Prostate gland (tissue), 2 donors: Measurements from ENCODE around the gene ATP2C1. TPM values are rescaled to one million over a fixed set of nuclear protein-coding genes. Genes with fewer than 3 reads are reported as not detected.
"Not testable (repeated sequence)": the region's sequence is repeated elsewhere in the genome, so short reads cannot be mapped to it uniquely, and the experiment has no call there.

ENCODE experiments used
- DNase-seq: peaks from one replicate; pipeline ENCODE4 v3.0.0-alpha.2; 2019; ENCODE audit warnings: low spot score
- H3K27ac ChIP-seq, 2 donors: fragments of 200-600 bp; sonication (generic); 2 replicates each; pipeline ENCODE4 v1.5.1; 2017 to 2019
- H3K27me3 ChIP-seq: fragments of 200-600 bp; sonication (generic); replicated peaks from 2 replicates; pipeline ENCODE4 v1.5.1; 2019; ENCODE audit not compliant: insufficient read depth
- H3K36me3 ChIP-seq, 2 donors: fragments of 200-600 bp; sonication (generic); 1 replicate in 1 of 2; 2 replicates in 1 of 2; pipeline versions ENCODE4 v1.5.1 to v1.8.1; 2017 to 2019
- H3K4me1 ChIP-seq: fragments of 200-600 bp; sonication (generic); replicated peaks from 2 replicates; pipeline ENCODE4 v1.5.1; 2019
- H3K4me3 ChIP-seq, 2 donors: fragments of 200-600 bp; sonication (generic); 2 replicates each; pipeline ENCODE4 v1.5.1; 2017 to 2019
- H3K9me3 ChIP-seq: fragments of 200-600 bp; sonication (generic); 2 replicates; pipeline ENCODE4 v1.5.1; 2017
- POLR2A ChIP-seq: fragments of 450-650 bp; IDR thresholded peaks from one replicate; pipeline ENCODE4 v1.6.1; 2016; ENCODE audit warnings: antibody characterized with exemption, mild to moderate bottlenecking
- POLR2AphosphoS5 ChIP-seq: sonication (generic); formaldehyde crosslinking; IDR thresholded peaks from one replicate; pipeline ENCODE4 v1.6.1; 2017; ENCODE audit warnings: antibody characterized with exemption
- WGBS: methylation state at CpG from one replicate; pipeline ENCODE4 v1.1.5; 2018; 5-methylcytosine and 5-hydroxymethylcytosine counted together
- intact Hi-C: fragments of 100-400 bp; cut with DNase I; formaldehyde crosslinking; loops from one replicate; pipeline ENCODE4 v1.14.2; 2022
- total RNA-seq, 2 donors: library from RNA; depleted of rRNA; stranded (reverse); fragments of >200 nt; gene quantifications; one replicate each; pipeline ENCODE4 v1.1.0, GENCODE V29; 2016
- TF ChIP-seq, protein P1 (sequence below), 4 experiments: fragments of 200-600 bp in 2 of 4; fragments of 450-650 bp in 2 of 4; sonication (generic) in 2 of 4; IDR thresholded peaks; 1 replicate in 3 of 4; 2 replicates in 1 of 4; pipeline ENCODE4 v1.5.1; 2016 to 2019; ENCODE audit warnings: antibody characterized with exemption in 4 of 4, mild to moderate bottlenecking in 2 of 4, moderate library complexity in 2 of 4

ATP2C1 gene
- total RNA-seq, 2 donors from 2014 or later, result 123 to 158 TPM

DNA sequence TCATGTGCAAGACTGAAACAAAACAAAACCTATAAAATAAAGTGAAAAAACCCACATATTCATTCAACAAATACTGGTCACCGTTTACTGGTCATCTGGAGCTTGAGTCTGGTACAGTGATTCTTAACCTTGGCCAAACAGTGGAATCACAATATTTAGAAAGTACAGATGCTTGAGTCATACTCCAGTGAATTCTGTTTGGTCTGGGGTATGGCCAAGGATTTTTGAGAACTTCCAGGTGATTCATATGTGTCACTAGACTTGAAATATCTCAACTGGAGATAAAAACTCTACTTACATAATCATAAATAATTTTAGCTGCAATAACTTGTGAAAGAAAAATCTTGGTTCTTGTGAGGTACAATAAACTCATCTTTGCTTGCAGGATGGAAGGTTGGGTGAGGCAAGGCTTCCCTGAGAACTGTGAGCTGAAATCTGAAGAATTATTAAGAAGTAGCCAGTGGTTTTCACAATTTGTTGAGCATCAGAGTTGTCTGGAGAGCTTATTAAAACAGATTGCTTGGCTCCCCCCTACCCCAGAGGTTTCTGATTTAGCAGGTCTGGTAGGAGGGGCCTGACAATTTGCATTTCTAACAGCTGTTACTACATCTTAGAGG, 142.4 kb downstream of the ATP2C1 start:
- Histone ChIP-seq H3K4me3 (no peak overlapping the region), H3K36me3 (no peaks in the 10 kb centered on the region), H3K27me3 (no peaks in the 10 kb centered on the region), H3K4me1 (no peaks in the 10 kb centered on the region), H3K27ac (no peak overlapping the region), H3K9me3 (no peaks in the 10 kb centered on the region)
- no peak for DNase-seq
- WGBS, result 29% methylated on average over 1 of the region's 1 CpG
- TF ChIP-seq, protein P1, sequence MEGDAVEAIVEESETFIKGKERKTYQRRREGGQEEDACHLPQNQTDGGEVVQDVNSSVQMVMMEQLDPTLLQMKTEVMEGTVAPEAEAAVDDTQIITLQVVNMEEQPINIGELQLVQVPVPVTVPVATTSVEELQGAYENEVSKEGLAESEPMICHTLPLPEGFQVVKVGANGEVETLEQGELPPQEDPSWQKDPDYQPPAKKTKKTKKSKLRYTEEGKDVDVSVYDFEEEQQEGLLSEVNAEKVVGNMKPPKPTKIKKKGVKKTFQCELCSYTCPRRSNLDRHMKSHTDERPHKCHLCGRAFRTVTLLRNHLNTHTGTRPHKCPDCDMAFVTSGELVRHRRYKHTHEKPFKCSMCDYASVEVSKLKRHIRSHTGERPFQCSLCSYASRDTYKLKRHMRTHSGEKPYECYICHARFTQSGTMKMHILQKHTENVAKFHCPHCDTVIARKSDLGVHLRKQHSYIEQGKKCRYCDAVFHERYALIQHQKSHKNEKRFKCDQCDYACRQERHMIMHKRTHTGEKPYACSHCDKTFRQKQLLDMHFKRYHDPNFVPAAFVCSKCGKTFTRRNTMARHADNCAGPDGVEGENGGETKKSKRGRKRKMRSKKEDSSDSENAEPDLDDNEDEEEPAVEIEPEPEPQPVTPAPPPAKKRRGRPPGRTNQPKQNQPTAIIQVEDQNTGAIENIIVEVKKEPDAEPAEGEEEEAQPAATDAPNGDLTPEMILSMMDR (IDR thresholded peaks at IDR 0.05), result no peak
- no peak for TF ChIP-seq POLR2A
- no peak for TF ChIP-seq POLR2AphosphoS5
- intact Hi-C loops, result no loop called here

DNA sequence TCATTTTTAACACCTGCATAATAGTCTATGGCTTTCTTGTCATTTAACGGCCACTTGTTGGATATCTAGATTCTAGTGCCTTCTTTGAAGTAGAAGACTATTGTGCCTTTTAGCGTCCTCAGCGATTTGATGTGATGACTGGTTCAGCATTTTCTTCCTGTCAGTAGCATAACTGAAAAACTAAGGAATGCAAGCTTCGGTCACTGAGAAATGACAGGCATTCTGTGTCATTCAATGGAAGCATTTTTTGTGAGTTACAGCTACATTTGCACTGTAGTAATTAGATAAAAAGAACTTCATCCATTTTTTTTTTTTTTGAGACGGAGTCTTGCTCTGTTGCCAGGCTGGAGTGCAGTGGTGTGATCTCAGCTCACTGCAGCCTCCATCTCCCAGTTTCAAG, 143.1 kb downstream of the ATP2C1 start:
- Histone ChIP-seq H3K36me3 (no peaks in the 10 kb centered on the region), H3K27me3 (no peaks in the 10 kb centered on the region), H3K9me3 (no peaks in the 10 kb centered on the region), H3K27ac (no peak overlapping the region), H3K4me1 (no peaks in the 10 kb centered on the region), H3K4me3 (no peak overlapping the region)
- TF ChIP-seq, protein P1 (IDR thresholded peaks at IDR 0.05), result no peak
- TF ChIP-seq POLR2AphosphoS5 (no peak), POLR2A (no peak)
- intact Hi-C loops, result no loop called here
- DNase-seq, result no peak
- WGBS, result 95% methylated on average over 5 of the region's 5 CpGs

DNA sequence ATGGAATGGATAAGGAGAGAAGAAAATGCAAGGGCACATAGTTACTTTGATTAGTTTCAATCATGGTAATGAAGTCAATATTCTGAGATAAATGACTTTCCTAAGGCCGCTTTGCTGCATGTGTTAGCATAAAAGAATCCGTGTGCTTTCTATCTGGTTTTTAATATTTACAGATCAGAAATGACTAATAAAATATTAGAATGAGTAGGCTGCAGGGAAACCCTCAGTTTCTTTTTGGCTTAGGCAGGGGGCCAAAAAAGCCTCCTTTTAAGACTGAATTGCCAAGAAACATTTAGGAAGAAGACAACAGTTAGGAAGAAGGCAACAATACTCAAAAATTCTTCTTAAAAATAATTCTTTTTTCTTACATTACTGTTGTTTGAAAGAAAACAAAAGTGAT, 144.4 kb downstream of the ATP2C1 start:
- TF ChIP-seq POLR2AphosphoS5 (no peak), POLR2A (no peak)
- TF ChIP-seq, protein P1 (IDR thresholded peaks at IDR 0.05), result no peak
- H3K27me3 ChIP-seq, result no peaks in the 10 kb centered on the region
- no peak overlapping the region for H3K27ac ChIP-seq
- 73% methylated on average over 2 of the region's 2 CpGs for WGBS
- H3K36me3 ChIP-seq, result no peaks in the 10 kb centered on the region
- intact Hi-C loops, result no loop called here
- H3K9me3 ChIP-seq, result no peaks in the 10 kb centered on the region
- H3K4me3 ChIP-seq, result no peak overlapping the region
- DNase-seq, result no peak
- H3K4me1 ChIP-seq, result no peaks in the 10 kb centered on the region

DNA sequence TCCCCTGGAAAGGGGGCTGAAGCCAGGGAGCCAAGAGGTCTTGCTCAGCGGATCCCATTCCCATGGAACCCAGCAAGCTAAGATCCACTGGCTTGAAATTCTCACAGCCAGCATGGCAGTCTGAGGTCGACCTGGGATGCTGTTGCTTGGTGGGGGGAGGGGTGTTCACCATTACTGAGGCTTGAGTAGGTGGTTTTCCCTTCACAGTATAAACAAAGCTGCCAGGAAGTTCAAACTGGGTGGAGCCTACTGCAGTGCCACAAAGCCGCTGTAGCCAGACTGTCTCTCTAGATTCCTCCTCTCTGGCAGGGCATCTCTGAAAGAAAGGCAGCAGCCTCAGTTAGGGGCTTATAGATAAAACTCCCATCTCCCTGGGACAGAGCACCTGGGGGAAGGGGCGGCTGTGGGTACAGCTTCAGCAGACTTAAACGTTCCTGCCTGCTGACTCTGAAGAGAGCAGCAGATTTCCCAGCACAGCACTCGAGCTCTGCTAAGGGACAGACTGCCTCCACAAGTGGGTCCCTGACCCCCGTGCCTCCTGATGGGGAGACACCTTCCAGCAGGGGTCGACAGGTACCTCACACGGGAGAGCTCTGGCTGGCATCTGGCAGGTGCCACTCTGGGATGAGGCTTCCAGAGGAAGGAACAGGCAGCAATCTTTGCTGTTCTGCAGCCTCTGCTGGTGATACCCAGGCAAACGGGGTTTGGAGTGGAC, 148.5 kb downstream of the ATP2C1 start:
- H3K4me1 ChIP-seq, H3K27me3 ChIP-seq, H3K9me3 ChIP-seq, DNase-seq, intact Hi-C loops, H3K36me3 ChIP-seq, H3K27ac ChIP-seq, H3K4me3 ChIP-seq: not testable (repeated sequence)
- 80% methylated on average over 9 of the region's 10 CpGs for WGBS

DNA sequence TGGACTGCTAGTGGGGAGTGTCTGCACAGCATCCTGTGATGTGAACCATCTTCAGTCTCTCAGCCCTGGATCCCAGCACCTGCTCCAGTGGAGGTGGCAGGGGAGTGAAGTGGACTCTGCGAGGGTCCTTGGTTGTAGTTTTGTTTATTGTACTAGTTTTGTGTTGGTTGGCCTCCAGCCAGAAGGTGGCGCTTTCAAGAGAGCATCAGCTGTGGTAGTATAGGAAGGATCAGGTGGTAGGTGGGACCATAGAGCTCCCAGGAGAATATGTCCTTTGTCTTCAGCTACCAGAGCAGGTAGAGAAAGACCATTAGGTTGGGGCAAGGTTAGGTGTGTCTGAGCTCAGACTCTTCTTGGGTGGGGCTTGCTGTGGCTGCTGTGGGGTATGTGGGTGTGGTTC, 153.7 kb downstream of the ATP2C1 start:
- no peak overlapping the region for H3K27ac ChIP-seq
- DNase-seq, result no peak
- no peak for TF ChIP-seq POLR2AphosphoS5
- no peaks in the 10 kb centered on the region for H3K36me3 ChIP-seq
- intact Hi-C loops, result no loop called here
- no peaks in the 10 kb centered on the region for H3K4me1 ChIP-seq
- H3K27me3 ChIP-seq, result no peaks in the 10 kb centered on the region
- no peak overlapping the region for H3K4me3 ChIP-seq
- 91% methylated on average over 2 of the region's 2 CpGs for whole genome bisulfite sequencing
- H3K9me3 ChIP-seq, result no peaks in the 10 kb centered on the region

DNA sequence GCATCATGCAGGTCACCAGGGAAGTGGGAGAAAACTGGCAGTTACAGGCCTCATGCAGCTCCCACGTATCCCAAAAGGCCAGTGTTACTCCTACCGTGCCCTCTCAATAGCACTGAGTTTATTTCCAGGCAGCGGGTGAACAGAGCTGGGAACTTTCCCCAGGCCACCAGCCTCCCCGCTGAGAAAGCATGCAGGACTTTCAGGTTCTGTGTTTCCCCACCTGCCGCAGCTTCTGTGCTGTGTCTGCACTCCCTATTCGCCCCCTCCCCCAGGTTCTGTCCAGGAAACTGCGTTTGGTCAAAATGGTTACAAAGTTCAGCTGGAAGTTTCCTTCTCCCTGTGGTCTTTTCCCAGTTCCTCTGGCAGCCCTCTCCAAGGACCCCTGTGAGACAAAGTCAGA, 154.1 kb downstream of the ATP2C1 start:
- WGBS, result 78% methylated on average over 7 of the region's 7 CpGs
- TF ChIP-seq, protein P1 (IDR thresholded peaks at IDR 0.05), result no peak
- no peak for TF ChIP-seq POLR2AphosphoS5
- TF ChIP-seq POLR2A, result no peak
- H3K27me3 ChIP-seq, result no peaks in the 10 kb centered on the region
- no peaks in the 10 kb centered on the region for H3K9me3 ChIP-seq
- intact Hi-C loops, result no loop called here
- no peak for DNase-seq
- H3K36me3 ChIP-seq, result no peaks in the 10 kb centered on the region
- no peak overlapping the region for H3K4me3 ChIP-seq
- H3K27ac ChIP-seq, result no peak overlapping the region
- no peaks in the 10 kb centered on the region for H3K4me1 ChIP-seq
